ENCODE measurements around the gene CCDC73. TPM values are rescaled to one million over a fixed set of nuclear protein-coding genes. Genes with fewer than 3 reads are reported as not detected.

The CCDC73 gene
- total RNA-seq, 1 experiment from 2014 or later: 0.04 TPM

GRCh38 chr11:32671051-32671450 is 123.4 kb downstream of the CCDC73 start:
- Histone ChIP-seq H3K79me1 (ENCODE audit: insufficient read depth, low read depth, low read length, poor library complexity, severe bottlenecking) (no peaks in the 10 kb centered on the region), H3K23ac (ENCODE audit: insufficient read length, low read depth, low read length) (no peak overlapping the region), H3K23me2 (ENCODE audit: insufficient read length, low read depth, low read length, poor library complexity, severe bottlenecking) (no peaks in the 10 kb centered on the region), H3T11ph (ENCODE audit: low read length) (no peak overlapping the region), H3K14ac (ENCODE audit: insufficient read depth, low read length) (no peak overlapping the region), H3K18ac (ENCODE audit: insufficient read length, low read depth, low read length) (no peak overlapping the region), H2AK5ac (ENCODE audit: insufficient read length, low read length) (no peak overlapping the region), H2BK12ac (ENCODE audit: insufficient read length, low read depth, low read length) (no peak overlapping the region), H4K20me1 (ENCODE audit: control insufficient read depth, insufficient read depth, insufficient read length) (no peaks in the 10 kb centered on the region), H4K5ac (ENCODE audit: insufficient read length, low read depth, low read length) (no peak overlapping the region), H4K91ac (ENCODE audit: insufficient read length, low read depth, low read length) (no peak overlapping the region), H2BK120ac (ENCODE audit: low read depth, low read length, poor library complexity, severe bottlenecking) (no peak overlapping the region), H3K9ac (ENCODE audit: extremely low read depth, insufficient read length, low read length) (no peak overlapping the region), H3K56ac (ENCODE audit: insufficient read length, low read depth, low read length) (no peak overlapping the region), H3K79me2 (ENCODE audit: insufficient read depth, low read length) (no peaks in the 10 kb centered on the region), H3K4me2 (ENCODE audit: insufficient read depth, insufficient read length, low read length) (no peak overlapping the region), H2AFZ (ENCODE audit: low read length) (no peak overlapping the region), H2BK15ac (ENCODE audit: low read depth, low read length) (no peak overlapping the region), H3K4ac (ENCODE audit: low read depth, low read length) (no peak overlapping the region), H3K27me3 (ENCODE audit: insufficient read depth, low read length) (no peaks in the 10 kb centered on the region), H3K4me1 (ENCODE audit: insufficient read depth, low read length) (no peaks in the 10 kb centered on the region), H2BK5ac (ENCODE audit: insufficient read length, low read length) (no peak overlapping the region), H2BK20ac (ENCODE audit: low read depth, low read length, poor library complexity, severe bottlenecking) (no peak overlapping the region), H3K27ac (ENCODE audit: insufficient read length, low read depth, low read length) (no peak overlapping the region), H4K8ac (replicated peaks; ENCODE audit: insufficient read length, low read depth, low read length) (no peak overlapping the region), H3K9me3 (ENCODE audit: control insufficient read depth, low read depth, low read length) (no peaks in the 10 kb centered on the region)
- Mint-ChIP-seq H3K27me3 (ENCODE audit: low read depth) (peaks cover 1% of the 10 kb centered on the region), H3K9me3 (peaks cover 16 to 17% of the 10 kb centered on the region in 2 experiments), H3K4me3 (no peak overlapping the region), H3K27ac (no peak overlapping the region), H3K4me1 (no peaks in the 10 kb centered on the region), H3K36me3 (ENCODE audit: insufficient read depth in 1 of 3, low read depth in 3 of 3) (peaks cover 0 to 7% (median 5%) of the 10 kb centered on the region in 3 experiments; a peak in 4 of 7 replicates)
- TF ChIP-seq CTCF (conservative IDR thresholded peaks at IDR 0.05): no peak
- no peak for DNase-seq
- WGBS (ENCODE audit: extremely low coverage, insufficient read length, low lambda C conversion rate): no CpG with 5 or more reads among the region's 1 CpG
